ENCODE results near the gene FAH.
A peak's percentile ranks its signal among the peaks of the same experiment; 100 is the strongest.

Gene FAH

DNA sequence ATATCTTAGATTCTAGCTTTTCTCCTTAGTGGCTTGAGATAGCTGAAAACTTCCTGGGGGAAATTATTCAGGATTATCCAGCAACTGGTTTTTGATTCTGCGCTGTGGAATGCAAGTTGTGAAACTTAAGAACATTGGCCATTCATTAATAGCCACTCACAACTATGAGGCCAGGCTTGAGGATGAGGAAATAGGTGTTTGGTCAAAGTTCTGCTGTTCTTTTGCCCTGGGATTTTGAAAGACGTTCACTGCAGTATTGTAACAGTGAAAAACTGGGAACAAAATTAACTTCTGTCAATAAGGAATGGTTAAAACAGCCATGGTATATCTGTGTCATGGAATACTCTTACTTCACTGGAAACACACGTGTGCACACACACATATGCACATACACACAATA is 55.1 kb downstream of the FAH start:
- Histone ChIP-seq H3K36me3 (ENCODE audit: low read depth) (no peaks in the 10 kb centered on the region), H3K9me3 (ENCODE audit: severe bottlenecking) (no peaks in the 10 kb centered on the region), H3K27ac (ENCODE audit: poor library complexity, severe bottlenecking) (no peak overlapping the region), H3K27me3 (ENCODE audit: insufficient read depth, poor library complexity, severe bottlenecking) (no peaks in the 10 kb centered on the region), H3K4me1 (ENCODE audit: insufficient read depth, poor library complexity, severe bottlenecking) (peaks cover 27% of the 10 kb centered on the region), H3K4me3 (ENCODE audit: severe bottlenecking) (no peak overlapping the region)
- ATAC-seq (ENCODE audit: low read depth), result peak; percentile 50
- DNase-seq (ENCODE audit: low spot score), result no peak
- TF ChIP-seq CTCF (IDR thresholded peaks at IDR 0.05; ENCODE audit: poor library complexity, severe bottlenecking), result no peak

DNA sequence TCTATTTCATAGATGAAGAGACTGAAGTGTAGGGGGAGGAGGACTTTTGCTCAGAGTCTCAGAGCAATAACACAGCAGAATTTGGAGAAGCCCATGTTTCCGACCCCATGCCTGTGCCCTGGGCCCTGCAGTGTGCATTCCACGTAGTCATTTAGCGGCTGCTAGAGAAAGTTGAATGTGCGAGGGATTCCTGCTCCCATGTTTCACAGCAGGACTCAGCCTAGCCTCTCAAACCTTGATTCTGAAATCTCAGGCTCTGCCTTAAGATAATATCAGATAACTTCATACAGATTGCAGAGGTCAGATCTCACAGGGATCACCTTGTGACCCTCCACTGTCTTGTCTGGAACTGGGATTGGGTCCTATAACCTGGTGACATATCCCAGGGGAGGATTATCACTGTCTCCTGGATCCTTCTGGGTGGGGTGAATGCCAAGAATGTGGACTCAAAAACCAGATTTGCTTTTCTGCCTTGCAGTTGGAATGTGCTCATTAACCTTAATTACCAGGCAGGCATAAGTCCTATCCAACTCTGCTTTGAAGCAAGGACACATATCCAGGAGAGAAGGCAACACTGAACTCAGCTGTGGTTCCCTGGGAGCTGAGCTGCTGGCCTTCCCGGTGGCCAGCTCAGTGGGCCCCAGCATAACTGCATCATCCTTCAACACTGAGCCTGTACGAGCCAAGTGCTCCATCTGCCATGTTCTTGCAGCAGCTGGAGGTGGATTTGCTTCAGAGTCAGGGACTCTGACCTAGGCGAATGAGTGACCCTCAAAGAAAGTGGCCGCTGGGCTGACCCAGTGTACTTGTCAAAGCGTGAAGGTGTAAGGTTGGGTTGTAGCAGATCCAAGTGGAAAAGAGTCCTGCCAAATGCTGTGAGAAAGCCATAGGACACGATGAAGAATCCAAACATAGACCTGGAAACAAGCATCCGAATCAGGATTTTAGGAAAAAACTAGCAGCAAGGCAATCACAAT is 56.2 kb downstream of the FAH start:
- ATAC-seq (ENCODE audit: low read depth), result no peak
- H3K9me3 ChIP-seq (ENCODE audit: severe bottlenecking), result no peaks in the 10 kb centered on the region
- no peak for DNase-seq (ENCODE audit: low spot score)
- no peak overlapping the region for H3K27ac ChIP-seq (ENCODE audit: poor library complexity, severe bottlenecking)
- H3K4me3 ChIP-seq (ENCODE audit: severe bottlenecking), result no peak overlapping the region
- no peaks in the 10 kb centered on the region for H3K27me3 ChIP-seq (ENCODE audit: insufficient read depth, poor library complexity, severe bottlenecking)
- TF ChIP-seq CTCF (IDR thresholded peaks at IDR 0.05; ENCODE audit: poor library complexity, severe bottlenecking), result no peak
- H3K4me1 ChIP-seq (ENCODE audit: insufficient read depth, poor library complexity, severe bottlenecking), result peaks cover 20% of the 10 kb centered on the region
- no peaks in the 10 kb centered on the region for H3K36me3 ChIP-seq (ENCODE audit: low read depth)

- ATAC-seq (ENCODE audit: low read depth), result no peak
These were observed 58.1 kb downstream of the FAH start for GRCh38 chr15:80210611-80211573.

DNA sequence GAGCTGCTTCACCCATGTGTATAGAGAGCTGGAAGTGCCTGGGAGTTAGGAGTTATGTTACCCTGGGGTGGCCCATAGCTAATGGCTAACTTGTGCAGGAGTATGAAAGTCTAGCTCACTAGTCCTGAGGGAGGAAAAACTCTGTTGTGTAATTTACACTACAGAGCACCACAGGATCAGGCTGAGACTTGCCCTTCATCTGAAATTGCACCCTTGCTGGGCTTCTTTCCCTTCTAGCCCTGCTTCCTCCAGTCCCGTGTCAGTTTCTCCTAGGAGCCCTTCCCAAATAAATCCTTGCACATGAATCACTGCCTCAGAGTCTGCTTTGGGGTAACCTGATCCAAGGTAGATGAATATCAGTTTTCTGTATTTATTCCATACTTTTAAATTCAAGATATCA is 59.2 kb downstream of the FAH start:
- no peaks in the 10 kb centered on the region for H3K27me3 ChIP-seq (ENCODE audit: insufficient read depth, poor library complexity, severe bottlenecking)
- no peak for DNase-seq (ENCODE audit: low spot score)

More at GRCh38 chr15:80210611-80211573, 58.1 kb downstream of the FAH start:
- peaks cover 20% of the 10 kb centered on the region for H3K4me1 ChIP-seq (ENCODE audit: insufficient read depth, poor library complexity, severe bottlenecking)
- no peak for DNase-seq (ENCODE audit: low spot score)
- H3K4me3 ChIP-seq (ENCODE audit: severe bottlenecking), result no peak overlapping the region
- TF ChIP-seq CTCF (IDR thresholded peaks at IDR 0.05; ENCODE audit: poor library complexity, severe bottlenecking), result no peak
- no peaks in the 10 kb centered on the region for H3K36me3 ChIP-seq (ENCODE audit: low read depth)
- no peaks in the 10 kb centered on the region for H3K27me3 ChIP-seq (ENCODE audit: insufficient read depth, poor library complexity, severe bottlenecking)
- H3K9me3 ChIP-seq (ENCODE audit: severe bottlenecking), result no peaks in the 10 kb centered on the region
- H3K27ac ChIP-seq (ENCODE audit: poor library complexity, severe bottlenecking), result no peak overlapping the region

More for the DNA sequence above, 59.2 kb downstream of the FAH start:
- Histone ChIP-seq H3K4me1 (ENCODE audit: insufficient read depth, poor library complexity, severe bottlenecking) (peaks cover 20% of the 10 kb centered on the region), H3K4me3 (ENCODE audit: severe bottlenecking) (no peak overlapping the region), H3K27ac (ENCODE audit: poor library complexity, severe bottlenecking) (no peak overlapping the region), H3K36me3 (ENCODE audit: low read depth) (no peaks in the 10 kb centered on the region), H3K9me3 (ENCODE audit: severe bottlenecking) (no peaks in the 10 kb centered on the region)
- ATAC-seq (ENCODE audit: low read depth), result peak; percentile 86
- TF ChIP-seq CTCF (IDR thresholded peaks at IDR 0.05; ENCODE audit: poor library complexity, severe bottlenecking), result no peak
